Measurements from ENCODE around the gene FANCM. TPM values are rescaled to one million over a fixed set of nuclear protein-coding genes. Genes with fewer than 3 reads are reported as not detected.

Gene FANCM, protein sequence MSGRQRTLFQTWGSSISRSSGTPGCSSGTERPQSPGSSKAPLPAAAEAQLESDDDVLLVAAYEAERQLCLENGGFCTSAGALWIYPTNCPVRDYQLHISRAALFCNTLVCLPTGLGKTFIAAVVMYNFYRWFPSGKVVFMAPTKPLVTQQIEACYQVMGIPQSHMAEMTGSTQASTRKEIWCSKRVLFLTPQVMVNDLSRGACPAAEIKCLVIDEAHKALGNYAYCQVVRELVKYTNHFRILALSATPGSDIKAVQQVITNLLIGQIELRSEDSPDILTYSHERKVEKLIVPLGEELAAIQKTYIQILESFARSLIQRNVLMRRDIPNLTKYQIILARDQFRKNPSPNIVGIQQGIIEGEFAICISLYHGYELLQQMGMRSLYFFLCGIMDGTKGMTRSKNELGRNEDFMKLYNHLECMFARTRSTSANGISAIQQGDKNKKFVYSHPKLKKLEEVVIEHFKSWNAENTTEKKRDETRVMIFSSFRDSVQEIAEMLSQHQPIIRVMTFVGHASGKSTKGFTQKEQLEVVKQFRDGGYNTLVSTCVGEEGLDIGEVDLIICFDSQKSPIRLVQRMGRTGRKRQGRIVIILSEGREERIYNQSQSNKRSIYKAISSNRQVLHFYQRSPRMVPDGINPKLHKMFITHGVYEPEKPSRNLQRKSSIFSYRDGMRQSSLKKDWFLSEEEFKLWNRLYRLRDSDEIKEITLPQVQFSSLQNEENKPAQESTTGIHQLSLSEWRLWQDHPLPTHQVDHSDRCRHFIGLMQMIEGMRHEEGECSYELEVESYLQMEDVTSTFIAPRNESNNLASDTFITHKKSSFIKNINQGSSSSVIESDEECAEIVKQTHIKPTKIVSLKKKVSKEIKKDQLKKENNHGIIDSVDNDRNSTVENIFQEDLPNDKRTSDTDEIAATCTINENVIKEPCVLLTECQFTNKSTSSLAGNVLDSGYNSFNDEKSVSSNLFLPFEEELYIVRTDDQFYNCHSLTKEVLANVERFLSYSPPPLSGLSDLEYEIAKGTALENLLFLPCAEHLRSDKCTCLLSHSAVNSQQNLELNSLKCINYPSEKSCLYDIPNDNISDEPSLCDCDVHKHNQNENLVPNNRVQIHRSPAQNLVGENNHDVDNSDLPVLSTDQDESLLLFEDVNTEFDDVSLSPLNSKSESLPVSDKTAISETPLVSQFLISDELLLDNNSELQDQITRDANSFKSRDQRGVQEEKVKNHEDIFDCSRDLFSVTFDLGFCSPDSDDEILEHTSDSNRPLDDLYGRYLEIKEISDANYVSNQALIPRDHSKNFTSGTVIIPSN (N-terminal part only)
- 2.7 and 4.0 TPM in 2 replicates for total RNA-seq

DNA sequence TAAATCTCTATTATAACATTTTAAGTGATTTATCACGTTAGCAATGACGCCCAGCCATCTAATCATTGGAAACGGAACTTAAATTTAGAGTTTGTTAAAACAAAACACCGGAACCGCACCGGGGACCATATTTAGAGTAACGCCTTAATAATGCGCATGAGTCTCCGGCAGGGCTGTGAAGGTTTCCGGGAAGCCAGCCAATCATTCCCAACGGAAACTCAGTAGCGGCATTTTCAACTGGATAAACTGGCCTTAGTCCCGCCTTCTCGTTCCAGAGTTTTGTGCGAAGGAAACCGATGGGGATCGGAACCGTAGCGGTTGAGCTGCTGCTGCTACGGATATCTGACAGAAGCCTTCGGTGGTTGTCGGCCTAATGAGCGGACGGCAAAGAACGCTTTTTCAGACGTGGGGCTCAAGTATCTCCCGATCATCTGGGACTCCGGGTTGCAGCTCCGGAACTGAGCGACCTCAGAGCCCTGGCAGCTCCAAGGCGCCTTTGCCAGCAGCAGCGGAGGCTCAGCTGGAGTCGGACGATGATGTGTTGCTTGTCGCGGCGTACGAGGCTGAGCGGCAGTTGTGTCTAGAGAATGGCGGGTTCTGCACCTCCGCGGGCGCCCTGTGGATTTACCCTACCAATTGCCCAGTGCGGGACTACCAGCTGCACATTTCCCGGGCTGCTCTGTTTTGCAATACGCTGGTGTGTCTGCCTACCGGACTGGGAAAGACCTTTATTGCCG lies at the start of gene FANCM:
Gene FANCM, plus strand, starts transcription at position 272 of the 737 bp plus-strand sequence. Its CDS starts 102 bp downstream, at position 374.

DNA sequence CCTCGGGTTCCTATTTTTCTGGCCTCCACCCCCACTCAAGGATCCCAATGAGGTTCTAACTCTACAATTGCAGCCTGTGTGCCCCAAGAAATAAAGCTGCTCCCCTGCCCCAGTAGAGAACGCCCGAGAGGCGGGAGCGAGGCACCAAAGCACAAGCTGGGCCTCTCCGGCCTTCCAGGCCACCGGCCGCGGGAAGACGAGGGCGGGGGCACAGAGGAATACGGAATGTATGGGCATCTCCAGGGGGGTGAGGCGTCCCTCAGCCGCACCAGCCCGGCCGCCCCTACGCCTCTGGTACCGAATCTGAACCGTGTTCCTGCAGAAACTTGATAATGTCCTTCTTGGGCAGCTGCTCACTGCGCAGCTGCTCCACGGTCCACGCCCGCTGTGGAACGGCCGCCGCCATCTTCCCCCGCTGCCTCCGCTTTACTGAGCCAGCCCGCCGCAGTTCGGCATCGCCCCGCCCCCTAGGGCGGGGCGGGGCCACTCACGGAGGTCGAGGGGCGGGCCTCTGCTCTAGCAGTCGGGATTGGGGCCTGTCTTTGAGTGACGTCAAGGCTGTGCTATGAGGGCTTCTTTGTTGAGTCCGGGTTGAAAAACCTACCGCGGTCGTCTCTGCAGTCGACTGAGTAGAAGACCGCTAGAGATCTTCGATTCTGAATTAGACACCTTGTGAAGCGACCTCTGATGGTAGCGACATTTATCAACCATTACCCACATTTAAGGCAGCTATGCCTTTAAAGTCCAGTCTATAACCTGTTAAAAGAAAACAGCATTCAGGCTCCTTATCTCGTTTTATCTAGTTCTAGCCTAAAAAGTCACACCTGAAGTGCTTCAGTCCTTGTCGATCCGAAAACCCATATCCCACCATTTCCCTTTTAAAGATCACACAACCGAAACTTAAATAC lies 1.4 kb upstream of the FANCM start, which contains the start of gene FKBP3:
Gene FKBP3, minus strand, starts transcription at position 431 of the 908 bp plus-strand sequence. Its CDS starts 25 bp downstream, at position 406.

Other genes with a start within 250 kb of the FANCM start
- gene KLHL28, start 174.0 kb upstream of the FANCM start, total RNA-seq = 9.4 and 9.6 TPM in 2 replicates
- 9.6 and 10.7 TPM in 2 replicates for gene TOGARAM1, start 173.7 kb upstream of the FANCM start, total RNA-seq
- gene PRPF39, start 51.8 kb upstream of the FANCM start, total RNA-seq = 21.3 and 29.4 TPM in 2 replicates
- 18.1 and 19.2 TPM in 2 replicates for gene FKBP3, start 1.4 kb upstream of the FANCM start, total RNA-seq
- gene MIS18BP1, start 117.3 kb downstream of the FANCM start, total RNA-seq = 14.9 and 24.9 TPM in 2 replicates